Measurements from ENCODE around the gene EEF1E1. TPM values are rescaled to one million over a fixed set of nuclear protein-coding genes. Genes with fewer than 3 reads are reported as not detected.

Gene EEF1E1
- polyA plus RNA-seq, 3 donors = 14.6 to 42.2 (median 26.2) TPM

- intact Hi-C loops (cut with micrococcal nuclease) = loop anchor here (2.0 to 10.0 kb wide), 3 partner anchors 38 to 371 kb away; partner anchors contain the start of genes EEF1E1 (in 2 of the 2) and SLC35B3 (in 1 of the 2)
- Mint-ChIP-seq H3K4me3 (peak within 1 kb of the TSS; percentile 93 to 95), H3K27ac (peak within 1 kb of the TSS; percentile 90 to 98 (median 97)), H3K27me3 (ENCODE audit: low read depth in 3 of 3) (peaks cover 0 to 2% (median 0%) of the 10 kb centered on the region in 3 donors), H3K9me3 (no peaks in the 10 kb centered on the region), H3K36me3 (peaks cover 15 to 18% of the 10 kb centered on the region in 2 donors), H3K4me1 (peaks cover 10% of the 10 kb centered on the region)
- DNase-seq = peak; percentile 95 to 98 (median 97)
- Histone ChIP-seq H2AFZ (ENCODE audit: insufficient read depth, low read depth, low read length, poor library complexity, severe bottlenecking) (peak within 1 kb of the TSS; percentile 96), H3K27me3 (ENCODE audit: control insufficient read depth in 2 of 2, insufficient read depth in 2 of 2, low read length in 2 of 2) (no peaks in the 10 kb centered on the region), H3K36me3 (replicated peaks in 1 of 2; ENCODE audit: control insufficient read depth in 1 of 2, insufficient read depth in 2 of 2, low read length in 2 of 2) (peaks cover 5 to 22% of the 10 kb centered on the region in 2 donors), H3K4me1 (ENCODE audit: control insufficient read depth in 1 of 2, insufficient read depth in 2 of 2, low read length in 2 of 2) (peaks cover 9 to 15% of the 10 kb centered on the region in 2 donors), H4K20me1 (ENCODE audit: insufficient read depth, low read length) (no peaks in the 10 kb centered on the region), H3K79me2 (ENCODE audit: insufficient read depth, low read length) (peaks cover 9% of the 10 kb centered on the region), H3K27ac (ENCODE audit: low read depth in 1 of 2, low read length in 2 of 2) (peak within 1 kb of the TSS; percentile 73 to 94), H3K9me3 (replicated peaks in 1 of 2; ENCODE audit: control insufficient read depth in 1 of 2, insufficient read depth in 1 of 2, low read length in 2 of 2) (no peaks in the 10 kb centered on the region), H3K4me2 (replicated peaks; ENCODE audit: extremely low read depth, low read length, poor library complexity, severe bottlenecking) (peak within 1 kb of the TSS; percentile 74), H3K4me3 (replicated peaks in 1 of 3; ENCODE audit: low read depth in 2 of 3, low read length in 3 of 3) (peak within 1 kb of the TSS; percentile 60 to 86 (median 80)), H3K9ac (ENCODE audit: insufficient read depth, low read length, poor library complexity, severe bottlenecking) (peak within 1 kb of the TSS; percentile 94)
- 0% methylated on average over 45 of the region's 64 CpGs for WGBS (ENCODE audit: insufficient coverage)
- TF ChIP-seq CTCF (IDR thresholded peaks at IDR 0.05) = no peak
These were observed 38.3 kb downstream of the EEF1E1 start, which contains the start of gene BLOC1S5 for GRCh38 chr6:8063761-8064637. Gene BLOC1S5, minus strand, starts transcription at chr6:8064389. Its CDS starts 13 bp downstream, at chr6:8064376.

GRCh38 chr6:8061736-8062135, 40.6 kb downstream of the EEF1E1 start:
- Mint-ChIP-seq H3K27ac (no peak overlapping the region), H3K27me3 (ENCODE audit: low read depth in 3 of 3) (peaks cover 0 to 2% (median 0%) of the 10 kb centered on the region in 3 donors), H3K4me3 (no peak overlapping the region), H3K9me3 (peaks cover 0 to 2% (median 0%) of the 10 kb centered on the region in 7 donors), H3K4me1 (peaks cover 10% of the 10 kb centered on the region), H3K36me3 (peaks cover 27 to 37% of the 10 kb centered on the region in 2 donors)
- DNase-seq = no peak
- Histone ChIP-seq H3K9ac (ENCODE audit: insufficient read depth, low read length, poor library complexity, severe bottlenecking) (no peak overlapping the region), H3K9me3 (replicated peaks in 1 of 2; ENCODE audit: control insufficient read depth in 1 of 2, insufficient read depth in 1 of 2, low read length in 2 of 2) (no peaks in the 10 kb centered on the region), H3K36me3 (replicated peaks in 1 of 2; ENCODE audit: control insufficient read depth in 1 of 2, insufficient read depth in 2 of 2, low read length in 2 of 2) (peaks cover 13 to 37% of the 10 kb centered on the region in 2 donors), H4K20me1 (ENCODE audit: insufficient read depth, low read length) (no peaks in the 10 kb centered on the region), H2AFZ (ENCODE audit: insufficient read depth, low read depth, low read length, poor library complexity, severe bottlenecking) (no peak overlapping the region), H3K79me2 (ENCODE audit: insufficient read depth, low read length) (peaks cover 14% of the 10 kb centered on the region), H3K27ac (ENCODE audit: low read depth in 1 of 2, low read length in 2 of 2) (no peak overlapping the region), H3K27me3 (ENCODE audit: control insufficient read depth in 2 of 2, insufficient read depth in 2 of 2, low read length in 2 of 2) (no peaks in the 10 kb centered on the region), H3K4me1 (ENCODE audit: control insufficient read depth in 1 of 2, insufficient read depth in 2 of 2, low read length in 2 of 2) (peaks cover 9 to 15% of the 10 kb centered on the region in 2 donors), H3K4me2 (replicated peaks; ENCODE audit: extremely low read depth, low read length, poor library complexity, severe bottlenecking) (no peak overlapping the region), H3K4me3 (replicated peaks in 1 of 3; ENCODE audit: low read depth in 2 of 3, low read length in 3 of 3) (no peak overlapping the region)
- TF ChIP-seq CTCF (IDR thresholded peaks at IDR 0.05) = no peak
- WGBS (ENCODE audit: insufficient coverage) = 100% methylated on average over 3 of the region's 4 CpGs
- intact Hi-C loops (cut with micrococcal nuclease) = loop anchor here in 1 of 2 donors (5.0 to 10.0 kb wide), 2 partner anchors 41 to 373 kb away; partner anchors contain the start of genes EEF1E1 and SLC35B3
